K562 (cell line): Measurements from ENCODE around the gene FARP2. TPM values are rescaled to one million over a fixed set of nuclear protein-coding genes. Genes with fewer than 3 reads are reported as not detected.

Experiments used
- ARID3A ChIP-seq: IDR thresholded peaks from 2 replicates; pipeline ENCODE4 v1.6.1; 2012; ENCODE audit warnings: low read depth, low read length, improper control_type of control experiment, borderline replicate concordance
- BRCA1 ChIP-seq, 2 experiments: fragments of 450-650 bp in 1 of 2; sonication (generic) in 1 of 2; formaldehyde crosslinking in 1 of 2; IDR thresholded peaks; 2 replicates each; pipeline versions ENCODE4 v1.5.0 to v1.6.1; 2017 to 2020; ENCODE audit warnings: mild to moderate bottlenecking in 1 of 2, missing genetic modification reagents in 1 of 2
- CBFA2T2 ChIP-seq: fragments of 450-650 bp; conservative IDR thresholded peaks from 2 replicates; pipeline ENCODE4 v1.6.1; 2017; ENCODE audit warnings: mild to moderate bottlenecking
- CHAMP1 ChIP-seq: fragments of 450-650 bp; IDR thresholded peaks from 2 replicates; pipeline ENCODE4 v1.6.1; 2016; ENCODE audit warnings: mild to moderate bottlenecking
- CHCHD3 ChIP-seq: fragments of 250-450 bp; sonication (Bioruptor Pico); IDR thresholded peaks from 2 replicates; pipeline ENCODE4 v2.1.2; 2022; ENCODE audit warnings: mild to moderate bottlenecking
- DIDO1 ChIP-seq: fragments of 450-650 bp; IDR thresholded peaks from 2 replicates; pipeline ENCODE4 v1.6.1; 2016; ENCODE audit warnings: low read depth, missing biosample characterization, missing genetic modification characterization
- ESRRB ChIP-seq: fragments of 250-450 bp; sonication (Bioruptor Pico); IDR thresholded peaks from 2 replicates; pipeline ENCODE4 v1.5.0; 2020; ENCODE audit warnings: mild to moderate bottlenecking, moderate library complexity, borderline replicate concordance
- ETS2 ChIP-seq: IDR thresholded peaks from 2 replicates; pipeline ENCODE4 v1.6.1; 2016; ENCODE audit warnings: borderline replicate concordance, missing genetic modification characterization, mild to moderate bottlenecking, moderate library complexity, missing compliant biosample characterization; ENCODE audit not compliant: poor library complexity, severe bottlenecking
- FOSL1 ChIP-seq: fragments of 200-800 bp; sonication (Bioruptor generic); conservative IDR thresholded peaks from 2 replicates; pipeline ENCODE4 v1.6.1; 2016; ENCODE audit warnings: missing genetic modification characterization, missing compliant biosample characterization
- FOXA1 ChIP-seq: fragments of 450-650 bp; IDR thresholded peaks from 2 replicates; pipeline ENCODE4 v1.6.1; 2016; ENCODE audit warnings: mild to moderate bottlenecking, borderline replicate concordance
- ILF3 ChIP-seq: fragments of 450-650 bp; IDR thresholded peaks from 2 replicates; pipeline ENCODE4 v1.6.1; 2018; ENCODE audit warnings: antibody characterized with exemption, mild to moderate bottlenecking, moderate library complexity, borderline replicate concordance
- MAZ ChIP-seq, 2 experiments: fragments of 450-650 bp in 1 of 2; sonication (generic) in 1 of 2; formaldehyde crosslinking; IDR thresholded peaks in 1 of 2; conservative IDR thresholded peaks in 1 of 2; 2 replicates each; pipeline versions ENCODE4 v1.4.0 to v1.5.0; 2020; ENCODE audit warnings: mild to moderate bottlenecking in 1 of 2, missing genetic modification reagents in 1 of 2
- NFATC3 ChIP-seq: fragments of 450-650 bp; IDR thresholded peaks from 2 replicates; pipeline ENCODE4 v1.6.1; 2017; ENCODE audit warnings: mild to moderate bottlenecking
- POLR3G ChIP-seq: IDR thresholded peaks from 2 replicates; pipeline ENCODE4 v1.6.1; 2011; ENCODE audit not compliant: insufficient read length, insufficient replicate concordance; ENCODE audit errors: extremely low read depth
- PTTG1 ChIP-seq: fragments of 450-650 bp; IDR thresholded peaks from 2 replicates; pipeline ENCODE4 v1.6.1; 2016; ENCODE audit warnings: low read depth, mild to moderate bottlenecking, missing genetic modification characterization, missing compliant biosample characterization
- RBBP5 ChIP-seq: fragments of 200-600 bp; sonication (generic); IDR thresholded peaks from 2 replicates; pipeline ENCODE4 v1.6.1; 2012; ENCODE audit warnings: borderline replicate concordance, mild to moderate bottlenecking, low read length, control low read depth, inconsistent platforms; ENCODE audit not compliant: insufficient read depth, poor library complexity, severe bottlenecking
- SETDB1 ChIP-seq: IDR thresholded peaks from one replicate; pipeline ENCODE4 v1.6.1; 2012; ENCODE audit warnings: low read length, control low read depth, inconsistent platforms
- ZNF174 ChIP-seq: fragments of 250-450 bp; sonication (Bioruptor Pico); IDR thresholded peaks from 2 replicates; pipeline ENCODE4 v1.4.0; 2020; ENCODE audit warnings: mild to moderate bottlenecking
- ZNF316 ChIP-seq: fragments of 450-650 bp; IDR thresholded peaks from 2 replicates; pipeline ENCODE4 v1.6.1; 2016
- polyA plus RNA-seq, 8 experiments: library from polyadenylated mRNA; depleted of rRNA in 4 of 8; stranded (reverse) in 5 of 8; unstranded in 3 of 8; fragments of >200 nt; fragmentation: Nextera tagmentation in 2 of 8; fragmentation: Illumina TruSeq in 1 of 8; extraction: Ambion mirVana in 2 of 8; extraction: Trizol in 1 of 8; gene quantifications; 2 replicates each; pipeline versions ENCODE4 v1.2.1 to v1.2.3, GENCODE V29; 2011 to 2014; ENCODE audit warnings: inconsistent platforms in 1 of 8, missing spikeins in 1 of 8
- total RNA-seq, 7 experiments: library from RNA; depleted of rRNA in 6 of 7; stranded (reverse); fragments of >200 nt in 6 of 7; fragmentation: Illumina TruSeq in 2 of 7; extraction: Trizol in 2 of 7; gene quantifications; 2 replicates each; pipeline versions ENCODE4 v1.2.1 to v1.2.3, GENCODE V29; 2011 to 2021; ENCODE audit warnings: low replicate concordance in 1 of 7
- TF ChIP-seq, protein P1 (sequence below): fragments of 250-450 bp; sonication (Bioruptor Pico); IDR thresholded peaks from 2 replicates; pipeline ENCODE4 v1.8.0; 2021; ENCODE audit warnings: borderline replicate concordance, mild to moderate bottlenecking, moderate library complexity; ENCODE audit not compliant: poor library complexity, severe bottlenecking
- TF ChIP-seq, protein P2 (sequence below): sonication (generic); formaldehyde crosslinking; IDR thresholded peaks from 2 replicates; pipeline ENCODE4 v1.8.0; 2022; ENCODE audit warnings: mild to moderate bottlenecking, missing genetic modification reagents

FARP2 gene
- total and polyA plus RNA-seq, 9 of the 15 experiments (the other 6 are each of a cell fraction or from before 2014, with no cell fraction given) = 4.1 to 38.1 (median 21.1) TPM

GRCh38 chr2:241315093-241315878, 40.8 kb upstream of the FARP2 start, which contains the start of gene HDLBP (continued):
- TF ChIP-seq BRCA1 (IDR thresholded peaks at IDR 0.05) (no peak), BRCA1 (CRISPR knock-in tag; IDR thresholded peaks at IDR 0.05) (no peak), RBBP5 (peak; percentile 67), SETDB1 (no peak), CBFA2T2 (peak; percentile 62), NFATC3 (no peak), MAZ (CRISPR knock-in tag; conservative IDR thresholded peaks at IDR 0.05 in 1 of 2, IDR thresholded peaks at IDR 0.05 in 1 of 2) (peak; percentile 82 to 88), ZNF174 (CRISPR knock-in tag) (no peak), CHAMP1 (no peak), POLR3G (no peak), ETS2 (tag) (no peak), ZNF316 (no peak; the same call in 1 of the 2 replicates), FOSL1 (tag) (no peak; the same call in 1 of the 2 replicates), CHCHD3 (CRISPR knock-in tag) (no peak), ILF3 (peak; percentile 66; the same call in 1 of the 2 replicates), PTTG1 (tag) (no peak), DIDO1 (tag) (no peak), ARID3A (no peak), FOXA1 (no peak), ESRRB (CRISPR knock-in tag) (no peak)
- TF ChIP-seq, protein P1, sequence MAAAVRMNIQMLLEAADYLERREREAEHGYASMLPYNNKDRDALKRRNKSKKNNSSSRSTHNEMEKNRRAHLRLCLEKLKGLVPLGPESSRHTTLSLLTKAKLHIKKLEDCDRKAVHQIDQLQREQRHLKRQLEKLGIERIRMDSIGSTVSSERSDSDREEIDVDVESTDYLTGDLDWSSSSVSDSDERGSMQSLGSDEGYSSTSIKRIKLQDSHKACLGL (CRISPR knock-in tag) = no peak
- TF ChIP-seq, protein P2, sequence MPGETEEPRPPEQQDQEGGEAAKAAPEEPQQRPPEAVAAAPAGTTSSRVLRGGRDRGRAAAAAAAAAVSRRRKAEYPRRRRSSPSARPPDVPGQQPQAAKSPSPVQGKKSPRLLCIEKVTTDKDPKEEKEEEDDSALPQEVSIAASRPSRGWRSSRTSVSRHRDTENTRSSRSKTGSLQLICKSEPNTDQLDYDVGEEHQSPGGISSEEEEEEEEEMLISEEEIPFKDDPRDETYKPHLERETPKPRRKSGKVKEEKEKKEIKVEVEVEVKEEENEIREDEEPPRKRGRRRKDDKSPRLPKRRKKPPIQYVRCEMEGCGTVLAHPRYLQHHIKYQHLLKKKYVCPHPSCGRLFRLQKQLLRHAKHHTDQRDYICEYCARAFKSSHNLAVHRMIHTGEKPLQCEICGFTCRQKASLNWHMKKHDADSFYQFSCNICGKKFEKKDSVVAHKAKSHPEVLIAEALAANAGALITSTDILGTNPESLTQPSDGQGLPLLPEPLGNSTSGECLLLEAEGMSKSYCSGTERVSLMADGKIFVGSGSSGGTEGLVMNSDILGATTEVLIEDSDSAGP (CRISPR knock-in tag) = no peak
